Placental epithelial cell (primary cell): ENCODE measurements around the gene PHF2. TPM values are rescaled to one million over a fixed set of nuclear protein-coding genes. Genes with fewer than 3 reads are reported as not detected.

Experiments used
- total RNA-seq: library from RNA; depleted of rRNA; stranded (reverse); fragments of >200 nt; gene quantifications from 2 replicates; pipeline ENCODE4 v1.2.3, GENCODE V29; 2012

The PHF2 gene
- 14.9 and 17.3 TPM in 2 replicates for total RNA-seq

GRCh38 chr9:93576258-93577077 lies at the start of gene PHF2:
TSS of gene PHF2 (plus strand) at chr9:93576584. CDS start at chr9:93576774, 190 bp downstream.

Other genes with a start within 250 kb of the PHF2 start
- 90.3 and 119 TPM in 2 replicates for gene FAM120A, start 124.9 kb upstream of the PHF2 start, total RNA-seq
- gene FAM120AOS, start 123.0 kb upstream of the PHF2 start, total RNA-seq: 34.5 and 37.6 TPM in 2 replicates